ENCODE data around the gene ZHX3.

The ZHX3 gene

DNA sequence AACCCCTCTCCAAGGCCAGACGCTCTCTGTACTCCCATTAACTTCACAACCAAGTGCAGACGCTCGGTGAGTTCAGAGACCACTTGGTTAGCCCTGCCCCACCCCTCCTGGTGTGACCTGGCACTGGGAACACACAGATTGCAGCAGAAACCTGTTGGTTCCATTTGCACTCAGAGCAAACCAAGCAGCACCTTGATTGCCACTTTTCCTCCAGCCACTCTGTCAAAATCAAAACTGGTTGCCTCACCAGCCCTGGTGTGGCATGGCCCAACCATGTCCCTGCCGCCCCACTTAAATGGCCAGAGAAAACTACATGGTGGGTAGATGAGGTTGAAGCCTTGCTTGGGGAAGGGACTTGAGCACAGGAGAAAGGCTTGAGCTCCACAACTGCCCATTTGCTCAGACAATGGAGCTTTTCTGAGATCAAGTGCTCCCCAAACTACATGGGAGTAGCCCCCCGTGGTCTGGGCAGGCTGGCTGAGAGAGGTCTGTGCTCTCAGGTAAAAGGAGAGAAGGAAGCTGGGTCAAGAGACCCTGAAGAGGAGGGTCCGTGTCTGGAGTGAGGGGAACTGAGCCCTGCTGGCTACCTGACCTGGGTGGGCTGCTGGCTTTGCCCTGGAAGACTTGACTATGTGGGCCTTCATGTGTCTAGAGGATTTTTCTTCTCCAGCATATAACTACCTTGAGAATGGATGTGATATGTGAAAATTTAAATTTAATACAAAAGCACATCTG is 136.8 kb downstream of the ZHX3 start:
- no peak for DNase-seq

GRCh38 chr20:41179961-41180360 is 137.6 kb downstream of the ZHX3 start:
- no peak for DNase-seq

DNA sequence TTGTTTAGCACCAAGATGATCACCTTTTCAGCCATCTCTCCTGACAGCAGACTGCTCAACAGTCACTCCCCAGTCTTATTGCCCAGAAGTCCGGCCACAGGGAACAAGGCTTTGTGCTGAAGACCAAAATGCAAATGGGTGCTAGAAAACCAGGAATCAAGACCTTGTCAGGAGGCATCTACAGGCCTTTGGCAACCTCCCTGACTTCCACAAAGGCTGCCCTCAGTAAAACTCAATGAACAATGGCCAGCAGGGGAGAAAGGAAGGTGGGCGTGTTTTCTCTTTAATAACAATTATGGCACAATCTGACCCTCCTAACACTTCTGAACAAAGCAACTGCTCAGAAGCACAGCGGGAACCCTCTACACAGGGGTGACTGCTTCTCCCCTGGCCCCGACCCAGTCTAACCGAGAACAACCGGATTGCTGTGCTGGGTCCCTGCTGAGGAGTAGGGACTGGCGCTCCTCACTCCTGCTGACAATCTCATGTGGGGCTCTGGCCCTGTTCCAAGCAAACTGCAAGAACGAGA is 138.6 kb downstream of the ZHX3 start:
- no peak for DNase-seq

DNA sequence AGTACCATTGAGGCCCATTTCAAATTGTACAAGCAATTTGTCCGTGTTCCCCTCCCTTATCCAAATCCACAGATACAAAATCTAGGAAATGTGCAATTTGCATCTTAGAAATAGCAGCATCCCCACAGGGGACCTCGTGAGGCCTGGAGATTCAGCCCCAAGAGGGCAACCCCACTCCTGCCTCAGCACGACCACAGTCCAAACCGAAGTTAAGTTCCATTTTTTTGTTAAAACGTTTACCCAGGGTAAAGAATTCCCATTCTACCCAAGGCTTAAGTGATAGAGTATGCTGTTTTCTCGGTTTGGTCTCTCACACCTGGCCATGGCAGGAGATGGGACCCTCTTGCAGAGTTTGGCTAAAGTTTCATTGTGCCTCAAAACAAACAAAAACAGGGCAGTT is 139.0 kb downstream of the ZHX3 start:
- DNase-seq = no peak

- peak; percentile 94 for DNase-seq
These were observed 139.9 kb downstream of the ZHX3 start for GRCh38 chr20:41177636-41178035.

GRCh38 chr20:41176711-41177552 is 140.6 kb downstream of the ZHX3 start:
- DNase-seq = no peak

- DNase-seq = no peak
These were observed 141.7 kb downstream of the ZHX3 start for GRCh38 chr20:41175727-41176330.

DNA sequence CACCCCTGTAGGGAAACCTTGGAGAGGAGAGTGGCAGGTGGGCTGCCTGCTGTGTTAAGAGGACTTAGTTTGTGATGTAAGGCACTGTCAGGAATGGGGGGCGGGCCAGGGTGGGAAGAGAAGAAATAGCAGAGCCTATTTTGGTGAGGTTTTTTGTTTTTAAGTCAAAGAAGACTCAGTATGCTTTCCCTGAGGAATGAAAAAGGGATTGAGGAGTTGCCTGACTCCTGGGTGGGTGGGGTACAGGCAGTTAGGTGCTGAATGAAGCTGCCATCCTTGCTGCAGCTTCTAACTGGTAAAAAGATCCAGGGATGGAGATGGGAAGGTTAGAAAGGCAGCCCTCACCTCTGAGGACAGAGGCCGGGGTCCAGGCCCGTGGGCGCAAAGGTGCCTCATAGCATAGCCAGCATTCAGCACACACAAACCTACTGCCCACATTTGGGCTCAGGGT is 142.3 kb downstream of the ZHX3 start:
- no peak for DNase-seq

- DNase-seq = no peak
These were observed 142.7 kb downstream of the ZHX3 start for GRCh38 chr20:41174782-41175181.

GRCh38 chr20:41174373-41174772 is 143.2 kb downstream of the ZHX3 start:
- DNase-seq = no peak

DNA sequence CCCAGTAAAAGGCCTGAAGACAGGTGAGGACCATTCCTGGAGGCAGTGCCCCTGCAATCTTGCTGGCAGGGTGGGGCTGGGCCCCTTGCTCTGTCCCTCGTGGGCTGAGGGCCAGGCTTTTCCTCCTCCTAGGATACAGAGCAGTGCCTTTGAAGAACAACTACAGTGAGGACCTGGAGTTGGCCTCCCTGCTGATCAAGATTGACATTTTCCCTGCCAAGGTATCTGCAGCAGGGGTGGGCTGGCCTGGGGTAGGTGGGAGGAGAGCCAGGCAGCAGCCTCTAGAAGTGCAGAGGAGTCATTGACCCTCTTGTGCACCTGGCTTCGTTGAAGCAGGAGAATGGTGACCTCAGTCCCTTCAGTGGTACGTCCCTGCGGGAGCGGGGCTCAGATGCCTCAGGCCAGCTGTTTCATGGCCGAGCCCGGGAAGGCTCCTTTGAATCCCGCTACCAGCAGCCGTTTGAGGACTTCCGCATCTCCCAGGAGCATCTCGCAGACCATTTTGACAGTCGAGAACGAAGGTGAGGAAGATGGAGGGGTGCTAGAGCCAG is 143.7 kb downstream of the ZHX3 start:
- DNase-seq = no peak

DNA sequence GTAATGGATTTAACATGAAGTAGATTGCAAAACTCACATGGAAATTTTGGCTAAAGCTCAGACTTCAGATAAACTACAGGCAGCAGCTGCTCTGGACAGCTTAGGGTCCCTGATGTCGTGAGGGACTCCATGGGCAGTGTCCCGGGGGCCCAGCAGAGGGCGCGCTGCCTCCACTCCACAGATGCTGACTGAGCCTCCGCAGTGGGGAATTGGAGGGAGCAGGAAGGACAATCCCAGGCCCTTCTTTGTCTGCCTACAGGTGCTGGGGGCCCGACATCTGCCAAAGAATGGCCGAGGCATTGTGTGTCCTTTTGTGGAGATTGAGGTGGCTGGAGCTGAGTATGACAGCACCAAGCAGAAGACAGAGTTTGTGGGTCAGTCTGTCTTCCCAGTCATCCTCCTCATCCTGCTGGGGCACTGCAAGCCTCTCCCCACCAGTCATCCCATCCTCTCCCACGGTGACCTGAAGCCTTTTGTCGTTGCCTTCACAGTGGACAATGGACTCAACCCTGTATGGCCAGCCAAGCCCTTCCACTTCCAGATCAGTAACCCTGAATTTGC is 144.3 kb downstream of the ZHX3 start:
- peak; percentile 64 for DNase-seq

GRCh38 chr20:41172296-41173140 is 145.0 kb downstream of the ZHX3 start:
- DNase-seq = no peak

DNA sequence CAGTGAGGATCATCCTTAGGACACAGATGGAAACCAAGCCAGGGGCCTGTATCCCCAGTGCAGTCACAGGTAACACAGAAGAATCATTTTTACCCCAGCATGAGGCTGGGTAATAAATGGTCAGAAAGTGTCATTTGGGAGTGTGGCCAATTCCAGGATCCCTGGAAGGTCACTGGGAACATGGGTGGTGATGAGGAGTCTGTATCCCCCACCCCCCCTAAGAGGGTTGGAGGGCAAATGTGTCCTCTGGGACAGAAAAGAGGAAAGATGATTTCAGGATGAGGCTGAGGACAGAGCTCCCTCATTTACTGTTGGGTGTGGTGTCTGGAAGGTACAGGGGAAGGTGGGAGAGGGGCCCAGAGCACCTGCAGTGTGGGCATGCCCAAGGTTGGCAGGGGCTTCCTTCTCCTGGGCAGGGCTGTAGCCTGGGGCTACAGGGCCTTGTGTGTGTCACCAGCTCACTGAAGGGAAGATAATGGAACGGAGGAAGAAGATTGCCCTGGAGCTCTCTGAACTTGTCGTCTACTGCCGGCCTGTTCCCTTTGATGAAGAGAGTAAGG is 145.7 kb downstream of the ZHX3 start:
- no peak for DNase-seq

- DNase-seq = no peak
These were observed 147.0 kb downstream of the ZHX3 start for GRCh38 chr20:41170386-41171105.

GRCh38 chr20:41169791-41170351 is 147.7 kb downstream of the ZHX3 start:
- peak; percentile 55 for DNase-seq

GRCh38 chr20:41169162-41169690 is 148.3 kb downstream of the ZHX3 start:
- no peak for DNase-seq

DNA sequence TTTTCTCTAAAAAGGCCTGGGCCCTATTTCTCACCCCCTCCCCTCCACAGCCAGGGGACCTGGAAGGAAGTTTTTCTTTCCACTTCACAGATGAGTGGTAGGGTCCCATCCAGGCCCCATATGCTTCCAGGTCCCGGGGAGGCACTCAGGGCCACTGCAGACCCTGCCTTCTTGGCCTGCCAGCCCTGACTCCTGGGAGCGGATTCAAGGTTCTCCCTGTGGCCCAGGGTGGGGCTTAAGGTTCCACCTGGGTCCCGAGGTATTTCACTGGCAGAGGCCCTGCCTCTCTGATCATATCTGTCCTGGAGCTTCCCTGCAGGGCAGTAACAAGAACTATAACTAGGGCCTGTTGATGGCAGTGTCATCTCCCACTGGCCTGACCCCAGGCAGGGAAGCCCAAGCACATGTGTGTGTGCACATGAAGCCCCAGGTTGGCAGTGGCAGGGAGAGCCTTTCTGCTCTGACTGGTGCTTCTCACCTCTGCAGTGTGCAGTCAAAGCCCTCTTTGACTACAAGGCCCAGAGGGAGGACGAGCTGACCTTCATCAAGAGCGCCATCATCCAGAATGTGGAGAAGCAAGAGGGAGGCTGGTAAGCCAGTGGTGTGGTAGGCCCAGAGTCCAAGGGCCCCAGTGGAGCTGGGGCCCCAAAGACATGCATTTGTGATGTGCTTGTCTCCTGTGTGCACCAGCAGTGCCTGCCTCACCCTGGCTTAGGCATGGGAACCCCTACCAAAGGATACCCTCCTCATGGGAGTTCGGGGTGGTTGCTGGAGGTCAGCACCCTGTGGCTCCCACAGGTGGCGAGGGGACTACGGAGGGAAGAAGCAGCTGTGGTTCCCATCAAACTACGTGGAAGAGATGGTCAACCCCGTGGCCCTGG is 149.0 kb downstream of the ZHX3 start:
- no peak for DNase-seq

Measured in fibroblast of skin of right quadriceps (primary cell).